Stimulated activated CD4-positive, alpha-beta T cell treated with anti-CD3 and anti-CD28 coated beads, TNF-alpha, amount 100 ng/mL, for 48 hours (primary cell): Measurements from ENCODE around the gene HIBADH.
A peak's percentile ranks its signal among the peaks of the same experiment; 100 is the strongest.
"Not testable (repeated sequence)": the region's sequence is repeated elsewhere in the genome, so short reads cannot be mapped to it uniquely, and the experiment has no call there.

Experiments used
- DNase-seq, 3 donors: peaks; one replicate each; pipeline ENCODE4 v3.0.0-alpha.2; 2020; ENCODE audit warnings: low read depth in 3 of 3

The HIBADH gene

GRCh38 chr7:27680610-27681009 lies 17.9 kb upstream of the HIBADH start:
- DNase-seq, result no peak

- DNase-seq, result no peak
Measured at GRCh38 chr7:27678617-27679260, 16.1 kb upstream of the HIBADH start.

DNA sequence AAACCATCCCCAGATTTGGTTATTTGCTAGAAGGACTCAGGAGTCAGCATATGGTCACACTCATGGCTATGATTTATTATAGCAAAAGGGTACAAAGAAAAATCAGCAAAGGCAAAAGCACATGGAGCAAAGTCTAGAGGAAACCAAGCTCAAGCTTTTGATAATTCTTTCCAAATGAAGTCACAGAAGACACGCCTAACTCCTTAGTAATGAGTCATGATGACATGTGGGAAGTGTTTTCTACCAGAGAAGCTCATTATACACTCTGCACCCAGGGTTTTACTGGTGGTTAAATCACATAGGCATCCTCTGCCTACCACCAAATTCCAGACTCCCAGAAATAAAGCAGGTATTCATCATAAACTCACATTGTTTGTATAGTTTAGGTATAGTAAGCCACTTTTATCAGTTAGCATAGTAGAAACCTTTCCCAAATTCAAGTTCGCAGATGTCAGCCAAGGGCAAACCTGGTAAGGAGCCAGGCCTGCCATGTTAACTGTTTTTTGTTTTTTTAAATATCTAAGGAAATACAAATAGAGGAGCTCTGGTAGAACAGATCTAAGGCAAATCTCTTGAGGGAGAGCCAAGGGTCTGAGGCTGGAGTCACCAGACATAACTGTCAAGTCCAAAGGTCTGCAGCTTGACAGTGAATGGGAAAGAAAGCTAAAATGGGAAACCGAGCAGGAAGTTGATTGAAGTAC lies 15.4 kb upstream of the HIBADH start:
- no peak for DNase-seq

DNA sequence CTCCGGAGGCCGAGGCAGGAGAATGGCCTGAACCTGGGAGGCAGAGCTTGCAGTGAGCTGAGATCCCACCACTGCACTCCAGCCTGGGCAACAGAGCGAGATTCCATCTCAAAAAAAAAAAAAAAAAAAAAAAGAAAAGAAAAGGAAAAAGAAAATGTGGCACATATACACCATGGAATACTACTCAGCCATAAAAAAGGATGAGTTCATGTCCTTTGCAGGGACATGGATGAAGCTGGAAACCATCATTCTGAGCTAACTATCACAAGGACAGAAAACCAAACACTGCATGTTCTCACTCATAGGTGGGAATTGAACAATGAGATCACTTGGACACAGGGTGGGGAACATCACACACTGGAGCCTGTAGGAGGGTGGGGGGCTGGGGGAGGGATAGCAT lies 11.4 kb upstream of the HIBADH start:
- not testable (repeated sequence) for DNase-seq

DNA sequence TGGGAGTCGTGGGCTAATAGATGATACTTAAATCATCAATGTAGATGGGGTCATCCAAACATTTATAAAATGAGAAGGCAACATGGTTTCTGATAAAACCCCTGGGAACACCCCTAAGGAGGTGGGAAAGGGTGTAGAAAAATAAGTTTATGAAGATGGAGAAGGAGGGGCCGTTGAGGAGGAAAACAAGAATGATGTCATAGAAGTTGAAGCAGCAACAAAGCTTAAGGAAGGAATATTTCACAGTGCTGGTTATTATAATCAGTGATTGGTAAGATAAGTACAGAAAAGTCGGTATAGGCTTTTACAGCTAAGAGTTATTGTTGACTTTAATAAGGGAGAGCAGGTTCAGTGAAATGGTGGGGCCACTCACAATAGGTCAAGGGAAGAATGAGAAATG lies 9.0 kb upstream of the HIBADH start:
- DNase-seq, result no peak

DNA sequence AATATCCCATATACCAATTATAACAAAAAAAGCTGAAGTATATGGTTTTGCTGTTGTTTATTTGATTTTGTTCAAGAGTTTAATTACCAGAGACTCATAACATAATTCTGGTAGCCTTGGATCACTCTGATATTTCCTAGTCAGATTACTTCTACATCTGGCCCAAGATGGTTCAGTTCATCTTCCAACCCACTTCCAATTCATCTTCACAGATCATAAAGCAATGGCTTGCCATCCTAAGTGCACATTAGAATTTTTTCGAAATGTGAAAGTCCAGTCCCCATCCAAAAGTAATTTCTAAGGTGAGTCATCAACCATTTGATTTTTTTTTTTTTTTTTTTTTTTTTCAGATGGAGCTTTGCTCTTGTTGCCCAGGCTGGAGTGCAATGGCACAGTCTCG lies 8.0 kb upstream of the HIBADH start:
- no peak for DNase-seq

DNA sequence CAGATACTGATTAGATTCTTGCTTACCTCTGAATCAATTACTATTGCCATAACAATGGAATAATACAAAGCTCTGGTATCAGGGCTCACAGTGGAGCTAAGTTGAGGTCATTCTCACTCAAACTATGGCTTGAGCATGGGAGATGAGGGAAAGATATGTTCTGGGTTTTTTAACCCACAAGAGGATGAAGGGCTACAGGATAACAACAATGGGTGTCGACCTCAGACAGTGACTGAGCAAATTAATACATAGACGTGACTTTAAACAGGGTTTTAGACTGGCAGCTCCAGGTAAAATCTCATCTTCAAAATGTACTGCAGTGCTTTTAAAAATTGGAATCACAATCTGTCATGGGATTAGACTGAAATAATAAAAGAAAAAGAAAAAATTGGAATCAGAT lies 7.5 kb upstream of the HIBADH start:
- no peak for DNase-seq

DNA sequence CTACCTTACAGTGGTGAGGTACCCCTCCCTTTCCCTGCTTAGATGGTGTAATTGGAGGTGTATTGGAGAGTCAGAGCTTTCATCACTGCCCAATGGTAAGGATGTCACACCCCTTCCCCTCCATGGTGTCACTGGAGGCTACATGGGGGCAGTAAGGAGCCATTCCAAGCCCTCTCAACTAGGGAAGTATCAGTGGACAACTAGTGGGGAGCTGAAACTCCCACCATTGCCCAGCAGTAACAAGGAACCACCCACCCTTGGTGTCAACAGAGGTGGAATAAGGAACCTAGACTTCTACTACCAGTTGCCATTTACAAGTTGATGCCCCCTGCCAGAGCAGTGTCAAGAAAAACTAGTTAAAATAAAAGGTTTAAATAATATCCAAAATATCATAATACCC lies 2.8 kb upstream of the HIBADH start:
- DNase-seq, result no peak

DNA sequence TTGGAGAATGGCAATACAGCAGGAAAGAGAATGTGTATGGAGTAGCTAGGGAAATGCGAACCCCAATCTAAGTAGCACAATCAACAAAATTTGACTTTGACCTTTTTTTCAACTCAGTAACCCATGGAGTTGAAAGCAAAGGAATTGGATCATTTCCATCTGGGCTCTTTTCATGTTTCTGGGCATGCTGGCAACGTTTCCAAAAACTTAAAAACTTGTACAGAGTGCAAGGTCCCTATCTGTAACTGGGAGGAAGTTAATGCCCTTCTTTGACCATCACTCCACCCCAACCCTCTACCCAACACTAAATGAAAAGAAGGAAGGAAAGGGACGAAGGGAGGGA lies 1.3 kb upstream of the HIBADH start:
- no peak for DNase-seq

DNA sequence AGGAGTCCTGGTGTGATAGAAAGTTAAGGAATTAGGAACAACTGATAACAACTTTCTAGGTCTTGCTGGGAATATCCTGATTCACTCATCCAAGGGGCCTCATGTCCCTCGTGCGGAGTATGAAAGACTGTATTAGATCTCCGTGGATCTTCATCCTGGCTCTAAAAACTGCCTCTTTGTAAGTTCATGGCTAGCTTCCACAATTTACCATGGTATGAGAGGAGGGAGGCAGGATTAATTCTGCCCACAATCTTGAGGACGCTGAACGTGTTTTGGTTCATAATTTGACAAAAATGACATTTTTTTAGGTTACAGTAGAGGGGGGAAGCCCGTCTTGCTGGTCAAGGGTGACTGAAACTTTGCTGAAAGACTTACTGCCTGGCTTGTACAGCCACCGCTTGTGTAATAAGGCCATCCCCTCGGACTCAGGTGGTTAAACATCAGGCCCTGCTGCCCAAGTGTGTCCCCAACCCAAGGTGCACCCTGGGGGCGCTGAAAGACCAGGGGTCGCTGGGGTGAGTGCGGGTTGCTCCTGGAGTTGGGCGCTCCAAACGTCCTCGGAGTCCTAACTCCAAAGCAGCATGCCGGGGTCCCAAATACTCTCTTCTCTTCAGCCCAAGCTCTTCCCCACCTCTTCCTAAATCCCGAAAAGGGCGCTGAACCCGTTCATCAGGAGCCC lies 733 bp downstream of the HIBADH start:
- DNase-seq, result peak in 1 of 3 donors; percentile 0

DNA sequence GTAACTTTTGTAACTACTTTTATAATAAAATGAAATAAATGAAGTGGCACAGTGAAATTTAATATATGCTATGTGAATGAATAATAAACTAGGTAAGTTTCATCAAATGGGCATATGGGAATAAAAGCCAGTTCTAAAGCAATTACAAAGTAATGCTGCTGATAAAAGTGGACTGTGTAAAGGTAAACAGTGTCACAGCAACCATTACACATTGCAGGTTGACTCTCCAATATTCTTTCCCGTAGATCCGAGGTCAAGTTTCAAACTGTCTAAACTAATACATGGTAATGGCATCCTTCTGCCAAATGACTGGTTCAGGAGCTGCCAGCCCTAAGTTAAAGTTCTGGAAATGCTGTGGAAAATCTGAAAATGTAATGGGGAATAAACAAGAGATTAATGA lies 6.0 kb downstream of the HIBADH start:
- no peak for DNase-seq

DNA sequence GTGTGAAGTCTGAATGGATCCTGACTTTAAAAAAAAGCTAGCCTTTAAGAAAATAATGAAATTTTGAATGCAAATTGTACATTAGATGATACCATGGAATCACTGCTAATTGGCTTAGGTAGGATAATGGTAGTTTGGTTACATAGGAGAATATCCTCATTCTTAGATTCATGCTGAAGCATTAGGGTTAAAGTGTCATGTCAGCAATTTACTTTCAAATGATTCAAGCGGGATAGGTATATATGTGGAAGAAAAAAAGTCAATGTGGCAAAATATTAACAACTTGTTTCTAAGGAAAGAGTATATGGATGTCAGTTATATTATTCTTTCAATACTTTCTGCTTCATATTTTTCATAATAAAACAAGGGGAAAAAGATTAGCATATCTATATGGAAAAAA lies 7.5 kb downstream of the HIBADH start:
- DNase-seq, result no peak

DNA sequence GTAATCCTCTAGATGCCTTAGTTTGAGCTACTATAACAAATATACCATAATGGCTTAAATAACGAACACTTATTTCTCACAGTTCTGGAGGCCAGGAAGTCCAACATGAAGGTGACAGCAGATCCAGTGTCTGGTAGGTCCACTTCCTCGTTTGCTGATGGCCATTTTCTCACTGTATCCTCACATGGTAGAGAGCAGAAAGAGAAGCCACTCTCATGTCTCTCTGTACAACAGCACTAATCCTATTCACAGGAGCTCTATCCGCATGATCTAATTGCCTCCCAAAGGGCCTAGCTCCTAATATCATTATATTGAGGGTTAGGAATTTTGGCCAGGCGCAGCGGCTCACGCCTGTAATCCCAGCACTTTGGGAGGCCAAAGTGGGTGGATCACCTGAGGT lies 10.2 kb downstream of the HIBADH start:
- no peak for DNase-seq

- no peak for DNase-seq
Measured at GRCh38 chr7:27651702-27652101, 11.0 kb downstream of the HIBADH start.

- DNase-seq, result no peak
Measured at GRCh38 chr7:27650283-27650682, 12.4 kb downstream of the HIBADH start.

GRCh38 chr7:27647489-27647888 lies 15.2 kb downstream of the HIBADH start:
- no peak for DNase-seq

DNA sequence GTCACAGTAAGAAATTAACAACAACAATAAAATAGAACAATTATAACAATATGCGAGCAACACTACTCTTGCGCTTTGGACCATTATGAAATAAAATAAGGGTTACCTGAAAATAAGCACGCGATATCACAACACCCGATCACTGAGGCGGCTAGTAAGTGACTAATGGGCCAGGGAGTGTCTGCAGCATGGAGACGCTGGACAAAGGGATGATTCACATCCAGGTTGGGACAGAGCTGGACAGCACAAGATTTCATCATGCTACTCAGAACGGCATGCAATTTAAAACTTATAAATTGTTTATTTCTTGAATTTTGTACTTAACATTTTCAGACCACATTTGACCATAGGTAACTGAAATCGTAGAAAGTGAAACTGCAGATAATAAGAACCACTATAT lies 15.6 kb downstream of the HIBADH start:
- DNase-seq, result no peak

GRCh38 chr7:27642271-27642670 lies 20.4 kb downstream of the HIBADH start:
- DNase-seq, result no peak

DNA sequence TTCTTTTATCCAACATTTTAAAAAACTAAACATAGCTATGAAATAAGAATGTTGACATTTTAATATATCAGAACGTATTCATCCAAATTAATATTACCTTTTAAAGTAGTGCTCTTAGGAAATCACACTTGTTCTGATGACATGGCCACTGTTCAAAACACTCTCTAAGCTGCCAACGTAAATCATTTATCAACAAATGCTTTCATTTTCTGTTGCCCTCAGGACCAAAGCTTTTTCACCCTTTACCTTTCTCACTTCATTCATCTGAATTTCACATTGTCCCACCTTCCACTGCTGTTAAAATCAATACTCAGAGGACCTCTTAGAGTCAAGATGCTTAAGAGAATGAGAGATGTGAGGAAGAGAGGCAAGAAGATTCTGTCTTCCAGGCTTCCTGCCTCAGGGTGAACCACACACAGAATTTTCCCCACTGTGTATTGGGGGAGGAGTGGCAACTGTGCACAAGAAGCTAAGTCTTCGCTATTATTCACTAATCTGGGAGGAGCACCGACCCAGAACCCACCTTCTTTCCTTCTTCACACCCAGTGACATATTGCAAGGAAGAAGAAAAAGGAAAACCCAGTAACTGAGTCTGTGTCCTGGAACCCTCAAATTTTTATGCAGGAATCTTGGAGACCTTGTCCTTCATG lies 21.0 kb downstream of the HIBADH start:
- DNase-seq, result no peak

- no peak for DNase-seq
Measured at GRCh38 chr7:27640884-27641574, 21.7 kb downstream of the HIBADH start.

DNA sequence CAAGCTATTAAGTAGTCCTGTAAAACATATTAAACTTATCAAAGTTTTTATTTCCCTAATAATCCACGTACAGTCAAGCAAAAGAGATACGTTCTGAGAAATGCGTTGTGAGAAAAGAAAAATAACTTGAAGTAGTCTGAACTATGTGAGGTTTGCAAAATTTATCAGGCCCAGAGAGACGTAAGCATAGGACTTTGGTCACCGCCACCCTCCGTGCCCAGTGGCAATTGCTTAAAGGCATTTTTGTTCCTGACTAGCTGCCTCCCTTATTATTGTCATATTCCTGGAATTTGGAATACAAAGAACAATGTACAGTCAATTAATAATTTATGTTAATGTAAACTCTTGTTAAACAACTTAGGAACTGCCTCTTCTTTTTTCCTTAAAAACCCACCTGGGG lies 22.8 kb downstream of the HIBADH start:
- no peak for DNase-seq

DNA sequence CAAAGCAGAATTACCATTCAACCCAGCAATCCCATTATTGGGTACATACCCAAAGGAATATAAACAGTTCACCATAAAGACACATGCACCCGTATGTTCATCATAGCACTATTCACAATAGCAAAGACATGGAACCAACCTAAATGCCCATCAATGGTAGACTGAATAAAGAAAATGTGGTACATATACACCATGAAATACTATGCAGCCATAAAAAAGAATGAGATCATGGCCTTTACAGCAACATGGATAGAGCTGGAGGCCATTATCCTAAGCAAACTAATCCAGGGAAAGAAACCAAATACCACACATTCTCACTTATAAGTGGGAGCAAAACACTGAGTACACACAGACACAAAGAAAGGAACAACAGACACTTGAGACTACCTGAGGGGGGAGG lies 23.6 kb downstream of the HIBADH start:
- DNase-seq, result not testable (repeated sequence)
